Natural killer cell (primary cell): ENCODE measurements around the gene SORBS1. TPM values are rescaled to one million over a fixed set of nuclear protein-coding genes. Genes with fewer than 3 reads are reported as not detected.

ENCODE experiments used
- ATAC-seq, 3 donors: fragments of 150-1000 bp in 2 of 3; fragments of 200-7000 bp in 1 of 3; cut with Tn5 transposase; 1 replicate in 1 of 3; 2 replicates in 2 of 3; pipeline ENCODE4 v1.10.0; 2021; ENCODE audit warnings: mild to moderate bottlenecking in 2 of 3, moderate library complexity in 2 of 3
- DNase-seq, 2 donors: peaks; one replicate each; pipeline versions ENCODE4 v3.0.0 to v3.0.0-alpha.2; 2013 to 2021; ENCODE audit warnings: mixed read lengths in 1 of 2
- H3K27ac ChIP-seq: one replicate; pipeline ENCODE4 v1.5.1; 2013; ENCODE audit warnings: mild to moderate bottlenecking, low read length
- H3K27me3 ChIP-seq: one replicate; pipeline ENCODE4 v1.6.1; 2013; ENCODE audit warnings: low read length; ENCODE audit not compliant: control insufficient read depth, insufficient read depth
- H3K36me3 ChIP-seq: one replicate; pipeline ENCODE4 v1.6.1; 2013; ENCODE audit warnings: low read length; ENCODE audit not compliant: control insufficient read depth, insufficient read depth
- H3K4me1 ChIP-seq: one replicate; pipeline ENCODE4 v1.6.1; 2013; ENCODE audit warnings: low read length; ENCODE audit not compliant: control insufficient read depth, insufficient read depth
- H3K4me3 ChIP-seq: one replicate; pipeline ENCODE4 v1.5.1; 2013; ENCODE audit warnings: low read length
- H3K9me3 ChIP-seq: one replicate; pipeline ENCODE4 v1.6.1; 2013; ENCODE audit warnings: low read length; ENCODE audit not compliant: control insufficient read depth, insufficient read depth
- H3K27ac Mint-ChIP-seq, 2 donors: one replicate each; pipeline ENCODE4 v1.8.0; 2022; ENCODE audit warnings: mild to moderate bottlenecking in 2 of 2, mixed read lengths in 2 of 2, moderate library complexity in 1 of 2
- H3K27me3 Mint-ChIP-seq, 2 donors: one replicate each; pipeline ENCODE4 v1.8.0; 2022; ENCODE audit warnings: low read depth in 2 of 2, mixed read lengths in 2 of 2
- H3K36me3 Mint-ChIP-seq: one replicate; pipeline ENCODE4 v1.8.0; 2022; ENCODE audit warnings: mixed read lengths
- H3K4me1 Mint-ChIP-seq, 2 donors: one replicate each; pipeline ENCODE4 v1.8.0; 2022; ENCODE audit warnings: mixed read lengths in 2 of 2
- H3K4me3 Mint-ChIP-seq: one replicate; pipeline ENCODE4 v1.8.0; 2022; ENCODE audit warnings: mild to moderate bottlenecking, moderate library complexity, mixed read lengths
- H3K9me3 Mint-ChIP-seq, 2 donors: one replicate each; pipeline ENCODE4 v1.8.0; 2022; ENCODE audit warnings: mixed read lengths in 2 of 2
- WGBS: methylation state at CpG from one replicate; pipeline ENCODE4 v1.1.7; 2013; ENCODE audit warnings: missing lambda C conversion rate; ENCODE audit not compliant: insufficient coverage; 5-methylcytosine and 5-hydroxymethylcytosine counted together
- intact Hi-C: fragments of 100-400 bp; cut with micrococcal nuclease; formaldehyde crosslinking; loops from one replicate; pipeline ENCODE4 v1.14.2; 2022
- total RNA-seq, 4 donors: library from RNA; stranded (reverse); fragments of 120-200 nt in 1 of 4; gene quantifications; one replicate each; pipeline versions ENCODE4 v1.2.3 to v1.2.4, GENCODE V29; 2013 to 2022
- TF ChIP-seq, protein P1 (sequence below): fragments of 200-600 bp; IDR thresholded peaks from one replicate; pipeline ENCODE4 v1.8.0; 2022; ENCODE audit warnings: antibody characterized with exemption

Gene SORBS1
- total RNA-seq, 3 donors from 2014 or later (not counting 1 experiment from before 2014, with no cell fraction given), result 2.4 to 5.4 (median 2.8) TPM

DNA sequence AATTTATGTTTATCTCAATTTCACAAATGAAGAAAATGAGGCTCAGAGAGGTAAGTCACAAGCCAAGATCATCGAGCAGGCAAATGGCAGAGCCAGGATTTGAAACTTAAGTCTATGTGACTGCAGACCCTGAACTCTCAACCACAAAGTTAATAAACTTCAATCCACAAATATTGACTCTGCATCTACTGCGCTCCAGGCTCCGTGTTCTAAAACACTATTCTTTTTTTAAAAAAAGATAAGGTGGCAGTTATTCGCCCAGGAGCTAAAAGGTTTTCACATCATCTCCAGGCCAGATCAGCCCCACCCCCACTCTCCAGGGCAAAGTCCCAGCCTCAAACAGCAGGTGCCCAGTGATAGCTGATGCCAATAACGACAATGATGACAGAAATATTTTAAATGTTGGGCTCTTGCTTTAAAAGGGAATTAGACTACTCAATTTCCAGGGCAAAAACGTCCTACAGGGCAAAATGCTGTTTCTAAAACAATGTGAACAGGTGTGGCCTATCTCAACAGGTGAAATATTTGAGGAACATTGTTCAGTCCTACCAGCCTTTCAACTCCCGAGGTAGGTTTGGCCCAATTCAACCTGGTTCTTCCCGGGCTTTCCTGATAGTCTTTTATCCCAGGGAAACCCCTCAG lies 85.2 kb downstream of the SORBS1 start:
- Histone ChIP-seq H3K27ac (no peak overlapping the region), H3K27me3 (no peaks in the 10 kb centered on the region), H3K4me3 (no peak overlapping the region), H3K4me1 (no peaks in the 10 kb centered on the region), H3K36me3 (no peaks in the 10 kb centered on the region), H3K9me3 (no peaks in the 10 kb centered on the region)
- ATAC-seq, result no peak
- intact Hi-C loops, result no loop called here
- DNase-seq, result no peak
- Mint-ChIP-seq H3K9me3 (no peaks in the 10 kb centered on the region), H3K36me3 (no peaks in the 10 kb centered on the region), H3K4me1 (no peaks in the 10 kb centered on the region), H3K4me3 (no peak overlapping the region), H3K27ac (no peak overlapping the region), H3K27me3 (peaks cover 6 to 8% of the 10 kb centered on the region in 2 donors)
- TF ChIP-seq, protein P1, sequence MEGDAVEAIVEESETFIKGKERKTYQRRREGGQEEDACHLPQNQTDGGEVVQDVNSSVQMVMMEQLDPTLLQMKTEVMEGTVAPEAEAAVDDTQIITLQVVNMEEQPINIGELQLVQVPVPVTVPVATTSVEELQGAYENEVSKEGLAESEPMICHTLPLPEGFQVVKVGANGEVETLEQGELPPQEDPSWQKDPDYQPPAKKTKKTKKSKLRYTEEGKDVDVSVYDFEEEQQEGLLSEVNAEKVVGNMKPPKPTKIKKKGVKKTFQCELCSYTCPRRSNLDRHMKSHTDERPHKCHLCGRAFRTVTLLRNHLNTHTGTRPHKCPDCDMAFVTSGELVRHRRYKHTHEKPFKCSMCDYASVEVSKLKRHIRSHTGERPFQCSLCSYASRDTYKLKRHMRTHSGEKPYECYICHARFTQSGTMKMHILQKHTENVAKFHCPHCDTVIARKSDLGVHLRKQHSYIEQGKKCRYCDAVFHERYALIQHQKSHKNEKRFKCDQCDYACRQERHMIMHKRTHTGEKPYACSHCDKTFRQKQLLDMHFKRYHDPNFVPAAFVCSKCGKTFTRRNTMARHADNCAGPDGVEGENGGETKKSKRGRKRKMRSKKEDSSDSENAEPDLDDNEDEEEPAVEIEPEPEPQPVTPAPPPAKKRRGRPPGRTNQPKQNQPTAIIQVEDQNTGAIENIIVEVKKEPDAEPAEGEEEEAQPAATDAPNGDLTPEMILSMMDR, result no peak
- 81% methylated on average over 7 of the region's 8 CpGs for WGBS

DNA sequence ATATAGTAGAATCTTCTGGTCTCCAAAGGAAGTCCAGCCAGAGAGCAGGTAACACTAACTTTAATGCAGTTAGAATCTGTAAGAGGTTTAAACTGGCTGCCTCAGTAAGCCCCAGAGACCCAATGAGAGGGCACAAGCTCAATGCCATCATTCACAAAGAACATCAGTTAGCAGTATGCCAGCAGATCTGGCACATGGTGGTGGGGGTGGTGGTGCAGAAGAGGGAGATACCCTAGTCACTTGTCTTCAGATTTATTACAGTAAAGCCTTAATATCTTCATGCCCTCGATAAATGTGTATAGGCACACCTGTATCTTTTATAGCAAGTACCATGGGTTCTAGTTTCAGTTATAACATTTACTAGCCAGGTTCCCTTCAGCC lies 86.2 kb downstream of the SORBS1 start:
- WGBS, result 100% methylated on average over 1 of the region's 1 CpG
- peaks cover 7 to 8% of the 10 kb centered on the region in 2 donors for H3K27me3 Mint-ChIP-seq
- ATAC-seq, result no peak

DNA sequence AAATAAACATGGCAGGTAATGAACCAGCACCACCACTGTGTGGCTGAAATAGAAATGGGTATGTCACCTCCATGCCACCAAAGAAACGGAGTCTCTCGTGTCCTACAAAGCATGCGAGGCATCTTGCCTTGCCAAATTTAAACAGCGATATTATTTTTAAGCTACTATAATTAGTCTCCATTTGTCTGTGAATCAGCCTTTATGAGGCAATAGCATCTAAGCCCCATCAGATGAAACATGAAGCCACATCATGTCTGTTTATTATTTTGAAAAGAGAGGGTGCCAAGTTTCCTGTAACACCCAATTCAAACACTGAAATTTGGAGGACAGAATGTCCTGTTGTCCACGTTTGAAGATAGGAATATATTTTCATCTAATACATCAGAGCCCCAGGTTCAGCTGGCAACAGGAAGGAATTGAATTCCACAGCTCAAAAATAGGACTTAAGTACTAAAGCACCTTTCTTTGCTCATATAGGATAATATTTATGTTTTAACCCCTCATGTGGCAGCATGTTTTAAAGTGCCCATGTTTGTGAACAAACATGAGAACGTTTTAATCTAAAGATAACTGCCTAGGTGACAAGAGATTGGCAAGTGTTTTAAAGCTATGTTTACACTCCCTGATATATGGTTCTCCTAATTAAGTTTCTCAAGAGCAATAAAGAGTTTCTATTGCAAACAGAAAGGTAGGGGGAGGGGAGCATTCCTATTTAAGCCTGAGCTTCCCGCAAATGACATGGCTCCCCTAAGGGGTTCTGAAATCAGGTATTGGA lies 86.8 kb downstream of the SORBS1 start:
- DNase-seq (no peak), ATAC-seq (no peak)
- TF ChIP-seq, protein P1, result no peak
- no peaks in the 10 kb centered on the region for H3K4me1 ChIP-seq
- H3K9me3 ChIP-seq, result no peaks in the 10 kb centered on the region
- H3K4me3 ChIP-seq, result no peak overlapping the region
- no peaks in the 10 kb centered on the region for H3K9me3 Mint-ChIP-seq
- H3K27me3 ChIP-seq, result no peaks in the 10 kb centered on the region
- H3K27ac ChIP-seq, result no peak overlapping the region
- H3K27ac Mint-ChIP-seq, result no peak overlapping the region
- H3K36me3 Mint-ChIP-seq, result no peaks in the 10 kb centered on the region
- 83% methylated on average over 7 of the region's 7 CpGs for WGBS
- H3K4me1 Mint-ChIP-seq, result no peaks in the 10 kb centered on the region
- no peaks in the 10 kb centered on the region for H3K36me3 ChIP-seq
- H3K4me3 Mint-ChIP-seq, result no peak overlapping the region
- H3K27me3 Mint-ChIP-seq, result peaks cover 6 to 7% of the 10 kb centered on the region in 2 donors
- intact Hi-C loops, result no loop called here

More for the DNA sequence above, 86.2 kb downstream of the SORBS1 start:
- no peak overlapping the region for H3K4me3 Mint-ChIP-seq
- H3K36me3 Mint-ChIP-seq, result no peaks in the 10 kb centered on the region
- Histone ChIP-seq H3K9me3 (no peaks in the 10 kb centered on the region), H3K4me1 (no peaks in the 10 kb centered on the region), H3K27me3 (no peaks in the 10 kb centered on the region), H3K27ac (no peak overlapping the region), H3K36me3 (no peaks in the 10 kb centered on the region), H3K4me3 (no peak overlapping the region)
- H3K9me3 Mint-ChIP-seq, result no peaks in the 10 kb centered on the region
- DNase-seq, result no peak
- TF ChIP-seq, protein P1, result no peak
- no peaks in the 10 kb centered on the region for H3K4me1 Mint-ChIP-seq
- intact Hi-C loops, result no loop called here
- H3K27ac Mint-ChIP-seq, result no peak overlapping the region
